Small intestine (tissue), 7 donors: ENCODE data around the gene TJAP1. TPM values are rescaled to one million over a fixed set of nuclear protein-coding genes. Genes with fewer than 3 reads are reported as not detected.
"Not testable (repeated sequence)": the region's sequence is repeated elsewhere in the genome, so short reads cannot be mapped to it uniquely, and the experiment has no call there.

Experiments
- DNase-seq, 2 donors: peaks; one replicate each; pipeline versions ENCODE4 v3.0.0 to v3.0.0-alpha.2; 2013
- FAIRE-seq: peaks from 2 replicates; lab custom pipeline; 2012; peaks lifted over from hg19 to GRCh38; lab: Jason Lieb, UNC
- H3K27ac ChIP-seq, 3 donors: one replicate each; pipeline ENCODE4 v1.5.1; 2013; ENCODE audit warnings: low read length in 2 of 3, mild to moderate bottlenecking in 2 of 3, control low read depth in 1 of 3, inconsistent platforms in 1 of 3, low read depth in 1 of 3, moderate library complexity in 1 of 3
- H3K27me3 ChIP-seq, 3 donors: one replicate each; pipeline ENCODE4 v1.6.1; 2013; ENCODE audit warnings: low read length in 3 of 3, inconsistent platforms in 1 of 3; ENCODE audit not compliant: control insufficient read depth in 3 of 3, insufficient read depth in 3 of 3
- H3K36me3 ChIP-seq, 3 donors: one replicate each; pipeline ENCODE4 v1.6.1; 2013; ENCODE audit warnings: low read length in 3 of 3, inconsistent platforms in 1 of 3, low read depth in 1 of 3, mild to moderate bottlenecking in 1 of 3, moderate library complexity in 1 of 3; ENCODE audit not compliant: control insufficient read depth in 3 of 3, insufficient read depth in 2 of 3
- H3K4me1 ChIP-seq, 3 donors: one replicate each; pipeline ENCODE4 v1.6.1; 2013; ENCODE audit warnings: low read length in 2 of 3, inconsistent platforms in 1 of 3, low read depth in 1 of 3, mild to moderate bottlenecking in 1 of 3, moderate library complexity in 1 of 3; ENCODE audit not compliant: control insufficient read depth in 3 of 3, insufficient read depth in 2 of 3
- H3K4me3 ChIP-seq, 3 donors: one replicate each; pipeline ENCODE4 v1.5.1; 2013; ENCODE audit warnings: low read length in 3 of 3, control low read depth in 1 of 3, inconsistent platforms in 1 of 3, low read depth in 1 of 3, mild to moderate bottlenecking in 1 of 3, moderate library complexity in 1 of 3
- H3K9me3 ChIP-seq, 2 donors: one replicate each; pipeline ENCODE4 v1.6.1; 2013; ENCODE audit warnings: low read depth in 1 of 2, low read length in 1 of 2; ENCODE audit not compliant: control insufficient read depth in 2 of 2, insufficient read depth in 1 of 2
- WGBS, 3 donors: extraction: QIAGEN DNeasy Blood & Tissue Kit; methylation state at CpG; one replicate each; pipeline ENCODE4 v1.1.7; 2013; 5-methylcytosine and 5-hydroxymethylcytosine counted together
- polyA plus RNA-seq, 4 donors: library from polyadenylated mRNA; stranded (reverse) in 3 of 4; unstranded in 1 of 4; fragments of 200-250 nt in 3 of 4; fragments of 120-200 nt in 1 of 4; gene quantifications; one replicate each; pipeline versions ENCODE4 v1.2.1 to v1.2.3, GENCODE V29; 2013
- donor health status: healthy with polysubstance abuse.
- donor health status: control.
- donor health status: control.
- donor health status: Bipolar disorder and iron deficiency.
- donor health status: healthy.

Gene TJAP1
- polyA plus RNA-seq, 4 donors, result 17.2 to 34.5 (median 29.8) TPM

DNA sequence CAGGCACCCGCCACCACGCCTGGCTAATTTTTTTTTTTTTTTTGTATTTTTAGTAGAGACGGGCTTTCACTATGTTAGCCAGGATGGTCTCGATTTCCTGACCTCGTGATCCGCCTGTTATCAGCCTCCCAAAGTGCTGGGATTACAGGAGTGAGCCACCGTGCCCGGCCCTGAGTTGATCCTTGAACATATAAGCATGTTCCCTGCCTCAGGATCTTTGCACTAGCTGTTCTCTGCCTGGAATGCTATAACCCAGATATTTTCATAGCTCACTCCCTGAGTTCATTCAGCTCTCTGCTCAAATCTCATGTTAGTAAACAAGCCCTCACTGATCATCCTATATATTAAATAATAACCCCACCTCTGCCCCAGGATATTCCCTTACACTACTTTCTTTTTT lies 13.0 kb upstream of the TJAP1 start:
- DNase-seq (no peak), FAIRE-seq (no peak)
- Histone ChIP-seq H3K36me3 (no peaks in the 10 kb centered on the region), H3K4me1 (no peaks in the 10 kb centered on the region), H3K4me3 (no peak overlapping the region), H3K27ac (no peak overlapping the region), H3K9me3 (no peaks in the 10 kb centered on the region), H3K27me3 (peaks cover 0 to 22% (median 10%) of the 10 kb centered on the region in 3 donors)
- WGBS, 3 donors, result 74 to 84% (median 77%) methylated on average over 7 to 8 of the region's 8 CpGs

- H3K9me3 ChIP-seq, result no peaks in the 10 kb centered on the region
- WGBS, 3 donors, result 51 to 66% (median 65%) methylated on average over 2 of the region's 2 CpGs
- no peaks in the 10 kb centered on the region for H3K36me3 ChIP-seq
- no peak overlapping the region for H3K4me3 ChIP-seq
- no peak overlapping the region for H3K27ac ChIP-seq
- DNase-seq (no peak), FAIRE-seq (no peak)
- H3K4me1 ChIP-seq, result no peaks in the 10 kb centered on the region
- peaks cover 0 to 17% (median 6%) of the 10 kb centered on the region in 3 donors for H3K27me3 ChIP-seq
These were observed 11.4 kb upstream of the TJAP1 start for GRCh38 chr6:43465948-43466347.

DNA sequence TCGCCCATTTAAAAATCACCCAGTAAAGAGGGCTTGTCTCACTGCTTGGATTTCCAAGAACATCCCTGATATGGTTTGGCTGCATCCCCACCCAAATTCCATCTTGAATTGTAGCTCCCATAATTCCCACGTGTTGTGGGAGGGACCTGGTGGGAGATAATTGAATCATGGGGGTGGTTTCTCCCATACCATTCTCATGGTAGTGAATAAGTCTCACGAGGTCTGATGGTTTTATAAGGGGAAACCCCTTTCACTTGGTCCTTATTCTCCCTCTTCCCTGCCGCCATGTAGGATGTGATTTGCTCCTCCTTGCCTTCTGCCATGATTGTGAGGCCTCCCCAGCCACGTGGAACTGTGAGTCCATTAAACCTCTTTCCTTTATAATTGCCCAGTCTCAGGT lies 10.1 kb upstream of the TJAP1 start:
- H3K9me3 ChIP-seq, H3K4me3 ChIP-seq, H3K4me1 ChIP-seq, DNase-seq, H3K36me3 ChIP-seq, H3K27ac ChIP-seq, FAIRE-seq: not testable (repeated sequence)
- 48 to 62% (median 54%) methylated on average over 5 of the region's 5 CpGs for WGBS, 3 donors
- H3K27me3 ChIP-seq, result peaks cover 0 to 12% (median 6%) of the 10 kb centered on the region in 3 donors

DNA sequence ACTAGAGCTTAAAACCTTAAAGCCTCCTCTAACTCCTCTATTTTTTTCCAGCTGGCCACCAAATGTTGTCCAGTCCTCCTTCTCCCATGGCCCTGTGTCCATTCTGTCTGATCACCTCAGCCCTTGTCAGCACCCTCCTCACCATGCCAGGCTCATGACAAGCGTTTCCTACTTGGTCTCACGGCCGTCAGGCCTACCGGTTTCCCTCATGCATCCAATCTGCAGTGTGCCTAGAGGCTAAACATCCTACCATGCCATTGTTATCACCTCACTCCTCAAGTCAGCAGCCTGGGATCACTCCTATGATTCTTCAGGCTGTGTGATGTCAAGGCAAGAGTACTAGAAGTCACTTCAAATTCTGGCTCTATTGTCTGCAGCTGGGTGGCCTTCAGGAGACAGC lies 9.6 kb upstream of the TJAP1 start:
- Histone ChIP-seq H3K4me1 (no peaks in the 10 kb centered on the region), H3K9me3 (no peaks in the 10 kb centered on the region), H3K4me3 (no peak overlapping the region), H3K27ac (no peak overlapping the region), H3K27me3 (peaks cover 0 to 7% (median 3%) of the 10 kb centered on the region in 3 donors), H3K36me3 (no peaks in the 10 kb centered on the region)
- DNase-seq (no peak), FAIRE-seq (no peak)
- 80 to 82% (median 82%) methylated on average over 4 of the region's 4 CpGs for WGBS, 3 donors

DNA sequence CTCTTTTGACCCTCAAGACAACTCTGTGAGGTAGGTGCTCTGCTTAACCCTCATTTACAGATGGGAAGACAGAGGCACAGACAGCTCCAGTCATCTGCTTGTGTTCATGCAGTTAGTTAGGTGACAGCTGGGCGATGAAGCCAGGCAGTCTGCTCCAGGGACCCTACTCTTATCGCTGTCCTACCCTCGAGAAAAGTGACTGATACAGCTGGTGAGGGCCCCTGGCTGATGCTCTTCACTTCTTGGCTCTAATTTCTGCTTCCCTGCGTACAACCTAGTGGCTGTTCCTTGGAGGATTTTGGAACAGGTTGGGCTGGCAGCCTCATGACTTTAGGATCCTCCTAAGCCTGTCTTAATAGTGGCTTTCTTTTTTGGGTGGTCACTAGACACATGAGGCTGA lies 9.1 kb upstream of the TJAP1 start:
- Histone ChIP-seq H3K27ac (no peak overlapping the region), H3K4me3 (no peak overlapping the region), H3K9me3 (no peaks in the 10 kb centered on the region), H3K27me3 (peaks cover 0 to 4% (median 2%) of the 10 kb centered on the region in 3 donors), H3K36me3 (no peaks in the 10 kb centered on the region), H3K4me1 (no peaks in the 10 kb centered on the region)
- DNase-seq (no peak), FAIRE-seq (no peak)
- WGBS, 3 donors, result 72 to 79% (median 78%) methylated on average over 4 of the region's 4 CpGs

DNA sequence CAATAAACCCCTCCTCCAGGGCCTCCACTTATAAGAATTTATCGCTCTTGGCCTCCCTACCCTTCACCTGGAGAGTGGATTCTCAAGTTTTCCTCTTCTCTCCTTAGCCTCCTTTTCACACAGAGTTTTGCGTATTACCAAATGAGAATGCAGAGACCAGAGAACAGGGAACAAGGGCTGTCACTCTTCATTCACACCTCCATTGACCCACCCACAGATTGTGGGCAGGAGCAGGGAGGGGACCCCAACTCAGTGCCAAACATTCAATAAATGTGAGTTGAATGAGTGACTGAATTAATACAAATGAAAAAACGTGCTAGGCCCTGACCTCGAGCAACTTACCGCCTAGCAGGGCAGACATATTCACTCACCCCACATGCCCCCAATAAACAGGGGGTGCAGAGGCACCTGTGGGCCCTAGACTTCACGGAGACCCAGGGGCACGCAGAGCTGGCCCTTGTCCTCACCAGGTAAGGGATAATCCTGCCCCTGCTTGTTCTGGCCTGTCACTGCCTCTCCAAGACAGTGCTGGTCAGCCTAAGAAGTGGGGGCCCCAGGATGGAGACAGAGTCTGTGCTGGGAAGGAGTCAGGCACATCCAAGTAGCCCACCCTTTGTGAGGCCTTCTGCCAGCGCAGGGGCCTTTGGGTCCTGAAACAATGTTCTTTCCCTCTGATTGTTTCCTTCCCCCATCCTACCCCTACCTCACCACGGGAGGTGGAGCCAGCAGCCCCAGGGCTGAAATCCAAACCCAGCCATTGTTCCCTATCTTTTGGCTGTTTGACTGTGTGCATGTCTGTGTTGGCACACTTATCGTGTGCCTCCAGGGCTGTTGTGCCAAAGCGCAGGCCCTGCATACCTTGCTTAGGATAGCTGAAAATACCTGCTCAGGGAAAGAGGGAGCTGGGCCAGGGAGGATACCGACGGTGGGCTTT lies 8.4 kb upstream of the TJAP1 start:
- H3K27ac ChIP-seq, result no peak overlapping the region

DNA sequence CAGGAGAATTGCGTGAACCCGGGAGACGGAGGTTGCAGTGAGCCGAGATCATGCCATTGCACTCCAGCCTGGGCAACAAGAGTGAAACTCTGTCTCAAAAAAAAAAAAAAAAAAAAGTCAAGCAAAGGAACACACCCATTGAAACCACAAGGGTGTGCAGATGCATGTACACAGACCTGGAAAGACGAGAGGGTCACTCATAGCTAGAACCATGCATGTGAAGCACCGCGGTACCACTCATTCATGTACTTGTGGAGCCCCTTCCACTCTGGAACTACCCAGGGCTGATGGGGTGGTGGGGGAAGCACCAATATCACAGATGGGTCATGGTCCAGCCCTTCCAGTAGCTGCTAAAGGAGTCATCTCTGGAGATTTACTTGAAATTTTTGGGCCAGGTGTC lies 7.4 kb upstream of the TJAP1 start:
- Histone ChIP-seq H3K27ac (no peak overlapping the region), H3K27me3 (peaks cover 0 to 2% (median 0%) of the 10 kb centered on the region in 3 donors), H3K4me1 (no peaks in the 10 kb centered on the region), H3K36me3 (no peaks in the 10 kb centered on the region), H3K4me3 (no peak overlapping the region), H3K9me3 (no peaks in the 10 kb centered on the region)
- DNase-seq (no peak), FAIRE-seq (no peak)
- 80 to 90% (median 88%) methylated on average over 7 of the region's 7 CpGs for WGBS, 3 donors

More for the DNA sequence above, 8.4 kb upstream of the TJAP1 start:
- no peak for FAIRE-seq
- H3K27me3 ChIP-seq, result peaks cover 0 to 2% (median 0%) of the 10 kb centered on the region in 3 donors
- 77 to 80% (median 77%) methylated on average over 13 of the region's 13 CpGs for WGBS, 3 donors
- no peak overlapping the region for H3K4me3 ChIP-seq
- H3K9me3 ChIP-seq, result no peaks in the 10 kb centered on the region
- no peaks in the 10 kb centered on the region for H3K4me1 ChIP-seq
- H3K36me3 ChIP-seq, result no peaks in the 10 kb centered on the region
- no peak for DNase-seq

GRCh38 chr6:43471399-43471798 lies 6.0 kb upstream of the TJAP1 start:
- no peak for FAIRE-seq
- no peaks in the 10 kb centered on the region for H3K9me3 ChIP-seq
- H3K36me3 ChIP-seq, result no peaks in the 10 kb centered on the region
- WGBS, 3 donors, result 53 to 67% (median 62%) methylated on average over 1 of the region's 1 CpG
- no peaks in the 10 kb centered on the region for H3K4me1 ChIP-seq
- no peak overlapping the region for H3K27ac ChIP-seq
- no peak overlapping the region for H3K4me3 ChIP-seq
- DNase-seq, result no peak
- no peaks in the 10 kb centered on the region for H3K27me3 ChIP-seq
